Endothelial cell of umbilical vein (primary cell): ENCODE results near the gene CYGB. TPM values are rescaled to one million over a fixed set of nuclear protein-coding genes. Genes with fewer than 3 reads are reported as not detected.
"Not testable (repeated sequence)": the region's sequence is repeated elsewhere in the genome, so short reads cannot be mapped to it uniquely, and the experiment has no call there.

ENCODE experiments used
- BruUV-seq: library from RNA; stranded (reverse); fragments of 400-500 nt; replicated peaks from 2 replicates; lab custom pipeline; 2021; lab: Mats Ljungman, UMichigan
- CTCF ChIA-PET: fragments of 300-600, 350-600 bp; sonication (Branson Sonifier 250); formaldehyde crosslinking; loops from one replicate; lab custom pipeline; 2021; ENCODE audit warnings: antibody characterized with exemption, inconsistent platforms; lab: Charles Lee
- POLR2A ChIA-PET: fragments of 300-600, 350-600 bp; sonication (Branson Sonifier 250); formaldehyde crosslinking; loops from one replicate; lab custom pipeline; 2021; ENCODE audit warnings: antibody characterized with exemption, inconsistent platforms; lab: Charles Lee
- DNase-seq: peaks from one replicate; pipeline ENCODE4 v3.0.0-alpha.2; 2011; ENCODE audit warnings: low read depth, low spot score
- FAIRE-seq: peaks from 2 replicates; lab custom pipeline; 2011; peaks lifted over from hg19 to GRCh38; lab: Jason Lieb, UNC
- H2AFZ ChIP-seq: 2 replicates; pipeline ENCODE4 v1.6.0; 2012; ENCODE audit warnings: low read depth, low read length, control low read depth, inconsistent platforms
- H3K27ac ChIP-seq: 2 replicates; pipeline ENCODE4 v1.5.1; 2011; ENCODE audit warnings: low read depth, mild to moderate bottlenecking, control low read depth, low read length, moderate library complexity; ENCODE audit not compliant: insufficient read depth
- H3K27me3 ChIP-seq, 2 experiments: 2 replicates each; pipeline versions ENCODE4 v1.6.0 to v1.6.1; 2011; ENCODE audit warnings: low read length in 2 of 2, mixed read lengths in 1 of 2; ENCODE audit not compliant: control insufficient read depth in 2 of 2, insufficient read depth in 2 of 2
- H3K36me3 ChIP-seq, 2 experiments: 2 replicates in 1 of 2; 3 replicates in 1 of 2; pipeline ENCODE4 v1.5.1; 2011; ENCODE audit warnings: low read length in 2 of 2, mild to moderate bottlenecking in 1 of 2, moderate library complexity in 1 of 2; ENCODE audit not compliant: control insufficient read depth in 2 of 2, insufficient read depth in 2 of 2; ENCODE audit errors: extremely low read depth in 1 of 2
- H3K4me1 ChIP-seq: 3 replicates; pipeline ENCODE4 v1.5.1; 2011; ENCODE audit warnings: mild to moderate bottlenecking, low read length; ENCODE audit not compliant: control insufficient read depth, insufficient read depth; ENCODE audit errors: extremely low read depth
- H3K4me2 ChIP-seq: 2 replicates; pipeline ENCODE4 v1.6.1; 2011; ENCODE audit warnings: low read length, control low read depth, mixed read lengths; ENCODE audit not compliant: insufficient read depth
- H3K4me3 ChIP-seq, 3 experiments: fragments of 200-600 bp in 1 of 3; sonication (generic), shearing (Covaris generic) in 1 of 3; replicated peaks in 1 of 3; 2 replicates each; pipeline ENCODE4 v1.5.1; 2011 to 2016; ENCODE audit warnings: control low read depth in 3 of 3, low read length in 3 of 3, mild to moderate bottlenecking in 2 of 3, inconsistent platforms in 1 of 3, low read depth in 1 of 3, moderate library complexity in 1 of 3; ENCODE audit not compliant: insufficient read depth in 1 of 3
- H3K79me2 ChIP-seq: 2 replicates; pipeline ENCODE4 v1.6.0; 2012; ENCODE audit warnings: low read length, inconsistent platforms; ENCODE audit not compliant: control insufficient read depth, insufficient read depth
- H3K9ac ChIP-seq: replicated peaks from 2 replicates; pipeline ENCODE3; 2011; ENCODE audit warnings: low read length, control low read depth; ENCODE audit not compliant: insufficient read depth; ENCODE audit errors: extremely low read depth
- H3K9me1 ChIP-seq: replicated peaks from 3 replicates; pipeline ENCODE4 v1.6.0; 2011; ENCODE audit warnings: mild to moderate bottlenecking, low read length; ENCODE audit not compliant: control insufficient read depth, insufficient read depth; ENCODE audit errors: extremely low read depth
- H3K9me3 ChIP-seq: replicated peaks from 2 replicates; pipeline ENCODE4 v1.5.1; 2012; ENCODE audit warnings: low read length, inconsistent platforms; ENCODE audit not compliant: control insufficient read depth, insufficient read depth
- H4K20me1 ChIP-seq: replicated peaks from 2 replicates; pipeline ENCODE3; 2011; ENCODE audit warnings: mild to moderate bottlenecking, low read length; ENCODE audit not compliant: control insufficient read depth, insufficient read depth; ENCODE audit errors: extremely low read depth
- EZH2 ChIP-seq: IDR thresholded peaks from 2 replicates; pipeline ENCODE4 v1.6.1; 2012; ENCODE audit warnings: borderline replicate concordance, low read depth, mild to moderate bottlenecking, moderate library complexity, low read length, inconsistent platforms; ENCODE audit not compliant: severe bottlenecking
- POLR2AphosphoS5 ChIP-seq: IDR thresholded peaks from 2 replicates; pipeline ENCODE4 v1.6.1; 2012; ENCODE audit warnings: low read depth, mild to moderate bottlenecking, control low read depth, low read length, moderate library complexity; ENCODE audit not compliant: insufficient read depth
- dilution Hi-C: fragments of 300-500 bp; cut with MboI; formaldehyde crosslinking; loops from one replicate; pipeline ENCODE4 v1.15.0; 2019; ENCODE audit warnings: low sequenced_read_pairs; ENCODE audit not compliant: extremely low pct_ligation_motif_present
- intact Hi-C: fragments of 100-400 bp; cut with micrococcal nuclease; formaldehyde crosslinking; loops from one replicate; pipeline ENCODE4 v1.10.0; 2022
- polyA plus RNA-seq, 4 experiments: library from polyadenylated mRNA; depleted of rRNA in 3 of 4; stranded (reverse) in 3 of 4; unstranded in 1 of 4; fragments of >200 nt; gene quantifications; 2 replicates each; pipeline versions ENCODE4 v1.2.1 to v1.2.3, GENCODE V29; 2011 to 2012; ENCODE audit warnings: missing spikeins in 1 of 4
- total RNA-seq: library from RNA; stranded (reverse); gene quantifications from 2 replicates; pipeline ENCODE4 v1.2.3, GENCODE V29; 2021

CYGB gene
- total and polyA plus RNA-seq, 2 donors (not counting 3 experiments of a cell fraction or from before 2014, with no cell fraction given): 0.22 to 0.91 TPM

DNA sequence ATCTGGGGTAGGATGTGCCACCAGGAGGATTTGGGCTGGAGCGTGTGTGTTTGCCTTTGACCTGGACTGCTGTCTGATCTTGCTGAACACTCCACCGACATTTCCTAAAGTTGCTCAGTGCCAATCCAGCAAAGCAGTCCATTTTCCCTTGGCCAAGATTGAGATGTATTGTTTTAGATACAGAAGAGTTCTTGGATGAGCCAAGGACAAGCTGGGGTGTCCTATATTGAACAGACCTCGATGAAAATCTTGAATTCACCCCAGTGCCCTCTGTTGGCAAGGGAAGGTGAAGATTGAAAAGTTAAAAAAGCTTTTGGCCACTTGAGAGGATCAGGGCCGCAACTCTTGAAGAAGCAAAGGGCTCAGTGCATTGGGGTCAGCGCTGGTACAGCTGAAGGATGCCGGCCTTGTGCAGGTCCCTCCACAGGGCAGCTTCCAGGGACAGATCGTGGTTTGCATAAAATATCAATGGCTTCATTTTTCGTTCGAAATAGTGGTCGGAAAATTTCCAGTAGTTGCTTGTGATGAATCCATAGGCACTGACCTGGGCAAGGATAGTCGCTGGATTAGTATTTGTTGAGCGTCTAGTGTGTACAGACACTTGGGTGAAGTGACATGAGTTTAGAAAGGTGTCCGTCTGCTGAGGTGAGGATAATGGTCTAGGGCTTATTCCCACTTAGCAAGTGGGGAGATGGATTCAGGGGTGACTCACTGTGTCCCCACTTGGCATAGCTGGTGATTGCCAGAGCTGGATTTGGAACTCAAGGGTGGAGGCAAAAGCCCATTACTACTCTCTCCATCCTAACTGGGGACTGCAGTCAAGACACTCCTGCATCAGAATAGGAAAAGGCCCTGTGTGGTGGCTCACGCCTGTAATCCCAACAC, 28.5 kb upstream of the CYGB start:
- POLR2A ChIA-PET: interaction anchor here (0.7 kb wide), 1 partner anchor 58 kb away, joined by 5 read pairs; no protein-coding TSS in a partner anchor
- H3K27me3 ChIP-seq: no peaks in the 10 kb centered on the region
- CTCF ChIA-PET: interaction anchor here (0.8 to 3.6 kb wide), 5 partner anchors 8 to 58 kb away, joined by 3 to 19 read pairs (median 5); no protein-coding TSS in a partner anchor
- intact Hi-C loops (no loop called here), dilution Hi-C loops (no loop called here)
- no peak overlapping the region for H3K9ac ChIP-seq
- H3K27ac ChIP-seq: no peak overlapping the region
- no peak overlapping the region for H2AFZ ChIP-seq
- H4K20me1 ChIP-seq: no peaks in the 10 kb centered on the region
- H3K4me1 ChIP-seq: peaks cover 22% of the 10 kb centered on the region
- FAIRE-seq (no peak), DNase-seq (no peak)
- H3K9me3 ChIP-seq: no peaks in the 10 kb centered on the region
- no peak overlapping the region for H3K4me3 ChIP-seq
- H3K79me2 ChIP-seq: peaks cover 12% of the 10 kb centered on the region
- BruUV-seq: no TSS peak
- no peaks in the 10 kb centered on the region for H3K9me1 ChIP-seq
- H3K36me3 ChIP-seq: peaks cover 5 to 7% of the 10 kb centered on the region in 2 experiments
- H3K4me2 ChIP-seq: no peak overlapping the region
- peak; percentile 31 for TF ChIP-seq POLR2AphosphoS5
- no peak for TF ChIP-seq EZH2

- H4K20me1 ChIP-seq, H3K9ac ChIP-seq, POLR2A ChIA-PET, H3K27me3 ChIP-seq, H3K4me3 ChIP-seq, H3K9me3 ChIP-seq, H3K9me1 ChIP-seq, H3K27ac ChIP-seq, H3K4me2 ChIP-seq, DNase-seq, H2AFZ ChIP-seq, intact Hi-C loops, BruUV-seq, H3K36me3 ChIP-seq, dilution Hi-C loops: not testable (repeated sequence)
- peaks cover 31% of the 10 kb centered on the region for H3K4me1 ChIP-seq
- peaks cover 19% of the 10 kb centered on the region for H3K79me2 ChIP-seq
- CTCF ChIA-PET: interaction anchor here (3.6 kb wide), 1 partner anchor 59 kb away, joined by 19 read pairs; no protein-coding TSS in a partner anchor
- peak; percentile 35 for FAIRE-seq
Observed at GRCh38 chr17:76564991-76565727, 27.6 kb upstream of the CYGB start.
